Measurements from ENCODE around the gene TTLL6.

DNA sequence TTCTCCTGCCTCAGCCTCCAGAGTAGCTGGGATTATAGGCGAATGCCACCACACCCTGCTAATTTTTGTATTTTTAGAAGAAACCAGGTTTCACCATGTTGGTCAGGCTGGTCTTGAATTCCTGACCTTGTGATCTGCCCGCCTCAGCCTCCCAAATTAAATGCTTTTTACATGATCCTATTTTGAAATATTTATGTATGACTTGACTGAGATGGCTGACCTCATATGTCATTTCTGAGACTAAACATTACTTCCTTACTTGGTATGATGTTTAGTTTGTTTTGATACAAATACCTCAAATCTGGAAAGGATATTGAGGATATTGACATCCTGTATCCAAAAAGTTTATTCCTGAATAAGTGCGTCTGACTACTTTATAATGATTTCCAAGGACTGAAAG is 25.7 kb upstream of the TTLL6 start:
- no peak for TF ChIP-seq POLR2A (IDR thresholded peaks at IDR 0.05; ENCODE audit: low read depth)
- TF ChIP-seq, protein P1, sequence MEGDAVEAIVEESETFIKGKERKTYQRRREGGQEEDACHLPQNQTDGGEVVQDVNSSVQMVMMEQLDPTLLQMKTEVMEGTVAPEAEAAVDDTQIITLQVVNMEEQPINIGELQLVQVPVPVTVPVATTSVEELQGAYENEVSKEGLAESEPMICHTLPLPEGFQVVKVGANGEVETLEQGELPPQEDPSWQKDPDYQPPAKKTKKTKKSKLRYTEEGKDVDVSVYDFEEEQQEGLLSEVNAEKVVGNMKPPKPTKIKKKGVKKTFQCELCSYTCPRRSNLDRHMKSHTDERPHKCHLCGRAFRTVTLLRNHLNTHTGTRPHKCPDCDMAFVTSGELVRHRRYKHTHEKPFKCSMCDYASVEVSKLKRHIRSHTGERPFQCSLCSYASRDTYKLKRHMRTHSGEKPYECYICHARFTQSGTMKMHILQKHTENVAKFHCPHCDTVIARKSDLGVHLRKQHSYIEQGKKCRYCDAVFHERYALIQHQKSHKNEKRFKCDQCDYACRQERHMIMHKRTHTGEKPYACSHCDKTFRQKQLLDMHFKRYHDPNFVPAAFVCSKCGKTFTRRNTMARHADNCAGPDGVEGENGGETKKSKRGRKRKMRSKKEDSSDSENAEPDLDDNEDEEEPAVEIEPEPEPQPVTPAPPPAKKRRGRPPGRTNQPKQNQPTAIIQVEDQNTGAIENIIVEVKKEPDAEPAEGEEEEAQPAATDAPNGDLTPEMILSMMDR (IDR thresholded peaks at IDR 0.05), result no peak

Measured in esophagus muscularis mucosa (tissue), 3 donors.